LNCAP (cell line): ENCODE data around the gene ZNF79.

ENCODE experiments used
- CTCF ChIP-seq: fragments of 450-650 bp; IDR thresholded peaks from 2 replicates; pipeline ENCODE4 v1.5.1; 2017; ENCODE audit warnings: mild to moderate bottlenecking

Gene ZNF79

DNA sequence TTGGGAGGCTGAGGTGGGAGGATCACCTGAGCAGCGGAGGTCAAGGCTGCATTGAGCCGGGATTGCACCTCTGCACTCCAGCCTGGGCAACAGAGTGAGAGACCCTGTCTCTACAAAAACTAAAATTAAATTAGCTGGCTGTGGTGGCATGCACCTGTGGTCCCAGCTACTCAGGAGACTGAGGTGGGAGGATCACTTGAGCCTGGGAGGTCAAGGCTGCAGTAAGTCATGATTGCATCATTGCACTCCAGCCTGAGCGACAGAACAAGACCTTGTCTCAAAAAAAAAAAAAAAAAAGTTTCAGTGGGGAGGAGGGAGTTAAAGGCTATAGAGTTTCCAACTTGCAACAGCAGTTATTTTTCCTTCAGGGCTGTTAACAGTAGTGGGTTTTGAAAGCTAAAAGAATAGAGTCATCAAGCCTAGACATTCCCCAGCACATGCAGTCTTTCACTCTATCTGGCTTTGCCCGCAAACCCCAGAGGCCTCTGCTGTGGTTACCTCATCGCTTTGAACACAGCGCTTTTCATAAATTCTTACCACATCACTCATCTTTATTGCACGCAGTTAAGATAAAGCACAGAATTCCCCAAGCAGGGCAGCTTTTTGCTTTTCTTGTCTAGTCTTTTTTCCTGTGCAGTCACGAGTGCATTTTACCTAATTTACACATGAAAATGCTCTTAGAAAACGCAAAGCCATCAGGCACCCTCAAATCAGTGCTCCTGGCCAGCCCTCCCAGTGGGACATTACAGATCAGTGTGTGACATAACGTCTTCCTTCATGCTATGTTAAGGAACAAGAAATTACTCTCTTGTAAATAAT, 35.9 kb upstream of the ZNF79 start:
- TF ChIP-seq CTCF: no peak

DNA sequence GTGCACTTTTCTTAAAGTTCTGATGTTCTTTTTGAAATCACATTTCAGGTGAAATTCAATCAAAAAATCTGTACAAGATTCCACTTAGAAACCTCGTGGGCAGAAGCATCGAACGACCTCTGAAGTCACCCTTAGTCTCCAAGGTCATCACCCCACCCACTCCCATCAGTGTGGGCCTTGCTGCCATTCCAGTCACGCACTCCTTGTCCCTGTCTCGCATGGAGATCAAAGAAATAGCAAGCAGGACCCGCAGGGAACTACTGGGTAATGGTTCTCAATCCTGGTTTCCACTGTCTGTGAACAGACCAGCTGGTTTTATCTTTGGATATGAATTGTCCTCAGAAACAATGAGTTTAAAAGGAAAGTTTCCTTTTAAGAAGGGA, 35.3 kb upstream of the ZNF79 start:
- TF ChIP-seq CTCF: no peak

DNA sequence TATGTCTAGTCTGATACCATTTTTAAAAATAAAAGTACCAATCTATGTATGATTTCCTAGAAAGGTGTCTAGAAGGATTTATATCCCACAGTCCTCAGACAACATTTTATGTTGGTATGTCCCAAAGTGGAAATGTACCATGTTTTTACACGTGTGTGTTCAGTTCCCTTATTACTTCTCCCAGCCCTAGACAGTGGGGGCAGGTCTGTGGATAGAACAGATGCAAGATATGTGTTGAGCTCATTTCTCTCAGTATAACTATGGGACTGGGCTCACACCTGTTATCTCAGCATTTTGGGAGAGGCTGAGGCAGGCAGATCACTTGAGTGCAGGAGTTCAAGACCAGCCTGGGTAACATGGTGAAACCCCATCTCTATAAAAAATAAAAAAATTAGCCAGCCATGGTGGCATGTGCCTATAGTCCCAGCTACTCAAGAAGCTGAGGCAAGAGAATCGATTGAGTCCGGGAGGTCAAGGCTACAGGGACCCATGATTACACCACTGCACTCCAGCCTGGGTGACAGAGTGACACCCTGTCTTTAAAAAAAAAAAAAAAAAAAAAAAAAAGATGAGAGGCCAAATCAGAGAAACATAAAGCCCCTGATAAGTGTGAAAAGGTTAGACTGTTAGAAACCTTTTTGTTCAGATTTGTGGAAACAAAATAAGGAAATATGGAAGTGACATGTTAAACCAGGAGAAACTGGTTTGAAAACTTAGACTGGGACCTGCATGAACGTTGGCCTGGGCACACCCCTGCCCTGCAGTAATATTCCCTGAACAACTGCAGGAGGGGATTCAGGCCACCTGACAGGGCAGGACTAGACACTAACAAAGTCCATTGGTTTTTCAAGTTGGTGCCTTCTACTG, 34.6 kb upstream of the ZNF79 start:
- TF ChIP-seq CTCF: no peak

DNA sequence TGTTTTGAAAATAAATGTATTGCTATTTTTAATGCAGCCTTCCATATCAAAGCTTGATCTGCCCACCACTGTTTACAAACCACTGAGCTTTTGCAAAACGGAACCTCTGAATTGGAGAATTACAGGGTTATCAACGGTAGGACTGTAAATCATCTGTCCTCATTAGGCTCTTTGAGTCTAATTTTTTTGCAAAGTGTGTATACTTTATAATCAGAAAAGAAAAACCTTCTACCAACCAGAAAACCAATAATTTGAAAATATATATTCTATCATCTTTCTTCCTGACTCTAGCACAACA, 34.0 kb upstream of the ZNF79 start:
- TF ChIP-seq CTCF: no peak

DNA sequence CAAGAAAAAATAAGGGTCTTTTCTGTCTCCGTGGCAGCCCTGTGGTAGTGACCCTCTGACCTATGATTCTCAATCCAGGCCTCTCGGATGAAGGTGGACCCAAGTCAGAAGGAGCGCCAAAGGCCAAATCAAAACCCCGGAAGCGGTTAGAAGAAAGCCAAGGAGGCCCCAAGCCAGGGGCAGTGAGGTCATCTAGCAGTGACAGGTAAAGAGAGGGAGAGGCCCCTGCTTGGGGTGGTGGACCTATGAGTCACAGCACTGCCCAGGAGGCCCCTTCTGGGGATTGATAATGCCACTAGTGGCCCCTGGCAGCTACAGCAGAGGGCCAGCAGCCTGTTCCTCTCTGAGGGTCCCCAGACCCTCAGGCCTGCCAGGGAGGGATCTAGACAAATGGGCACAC, 33.6 kb upstream of the ZNF79 start:
- TF ChIP-seq CTCF: no peak

DNA sequence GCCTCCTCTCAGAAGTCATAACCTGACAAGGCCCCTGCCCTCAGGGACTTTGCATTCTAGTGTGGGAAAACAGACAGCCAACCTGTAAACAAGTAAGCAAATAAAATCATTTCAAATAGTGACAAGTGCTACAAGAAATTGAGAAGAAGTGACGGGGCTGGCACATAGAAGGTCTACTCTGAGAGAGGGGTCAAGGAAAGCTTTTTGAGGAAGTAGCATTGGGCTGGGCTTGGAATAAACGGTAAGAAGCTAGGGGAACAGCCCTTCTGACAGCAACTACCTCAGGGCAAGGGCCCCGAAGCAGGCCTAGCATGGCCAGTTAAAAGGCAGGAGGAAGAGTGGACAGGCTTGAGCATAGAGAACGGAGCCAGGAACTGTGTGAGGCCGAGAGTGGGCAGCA, 32.0 kb upstream of the ZNF79 start:
- no peak for TF ChIP-seq CTCF

GRCh38 chr9:127392976-127393375, 31.2 kb upstream of the ZNF79 start:
- TF ChIP-seq CTCF: no peak
